H1 (cell line): ENCODE data around the gene ARID1B. TPM values are rescaled to one million over a fixed set of nuclear protein-coding genes. Genes with fewer than 3 reads are reported as not detected.
A peak's percentile ranks its signal among the peaks of the same experiment; 100 is the strongest.

Experiments used
- CTCF ChIA-PET: fragments of 300-600 bp; sonication (Branson Sonifier 250); formaldehyde crosslinking; loops from one replicate; lab custom pipeline; 2021; ENCODE audit not compliant: partially characterized antibody; lab: Charles Lee
- POLR2A ChIA-PET: fragments of 300-600 bp; sonication (Branson Sonifier 250); formaldehyde crosslinking; loops from one replicate; lab custom pipeline; 2021; ENCODE audit warnings: inconsistent platforms; ENCODE audit not compliant: partially characterized antibody; lab: Charles Lee
- DNase-seq, 2 experiments: peaks; one replicate each; pipeline versions ENCODE4 v3.0.0 to v3.0.0-alpha.2; 2010 to 2022; ENCODE audit warnings: low spot score in 2 of 2, low read depth in 1 of 2, mixed read lengths in 1 of 2
- FAIRE-seq: peaks from 2 replicates; lab custom pipeline; 2011; peaks lifted over from hg19 to GRCh38; lab: Jason Lieb, UNC
- H2AFZ ChIP-seq: 2 replicates; pipeline ENCODE4 v1.8.1; 2012; ENCODE audit warnings: low read length, inconsistent platforms
- H2AK5ac ChIP-seq: 2 replicates; pipeline ENCODE4 v1.6.1; 2013; ENCODE audit warnings: low read depth, low read length
- H2BK120ac ChIP-seq: replicated peaks from 2 replicates; pipeline ENCODE3; 2013; ENCODE audit warnings: low read depth, low read length, inconsistent platforms
- H2BK12ac ChIP-seq: 2 replicates; pipeline ENCODE4 v1.6.1; 2013; ENCODE audit warnings: low read depth, low read length
- H2BK15ac ChIP-seq: 2 replicates; pipeline ENCODE4 v1.6.1; 2013; ENCODE audit warnings: low read length
- H2BK20ac ChIP-seq: 2 replicates; pipeline ENCODE4 v1.6.1; 2013; ENCODE audit warnings: low read length
- H2BK5ac ChIP-seq: 2 replicates; pipeline ENCODE4 v1.6.1; 2013; ENCODE audit warnings: low read depth, low read length
- H3K14ac ChIP-seq: 2 replicates; pipeline ENCODE4 v1.6.1; 2013; ENCODE audit warnings: inconsistent platforms; ENCODE audit not compliant: insufficient read length
- H3K18ac ChIP-seq: 2 replicates; pipeline ENCODE4 v1.6.1; 2013; ENCODE audit warnings: low read length; ENCODE audit errors: extremely low read depth
- H3K23ac ChIP-seq: 2 replicates; pipeline ENCODE4 v1.6.1; 2013; ENCODE audit warnings: inconsistent platforms; ENCODE audit not compliant: insufficient read length
- H3K23me2 ChIP-seq: 2 replicates; pipeline ENCODE4 v1.6.1; 2013; ENCODE audit warnings: low read depth, low read length
- H3K27ac ChIP-seq: 2 replicates; pipeline ENCODE4 v1.6.1; 2011; ENCODE audit warnings: low read depth, low read length, inconsistent platforms
- H3K27me3 ChIP-seq, 4 experiments: replicated peaks in 1 of 4; 1 replicate in 1 of 4; 2 replicates in 3 of 4; pipeline versions ENCODE4 v1.6.1 to v1.8.1; 2011 to 2013; ENCODE audit warnings: low read length in 3 of 4, mild to moderate bottlenecking in 3 of 4, inconsistent platforms in 2 of 4, mixed read lengths in 2 of 4, moderate library complexity in 1 of 4; ENCODE audit not compliant: control insufficient read depth in 3 of 4, insufficient read depth in 3 of 4; ENCODE audit errors: extremely low read depth in 1 of 4
- H3K36me3 ChIP-seq, 4 experiments: 2 replicates each; pipeline versions ENCODE4 v1.6.1 to v1.8.1; 2011 to 2013; ENCODE audit warnings: mild to moderate bottlenecking in 4 of 4, low read length in 3 of 4, moderate library complexity in 2 of 4, control low read depth in 1 of 4, inconsistent platforms in 1 of 4; ENCODE audit not compliant: insufficient read depth in 4 of 4, control insufficient read depth in 2 of 4
- H3K4ac ChIP-seq: replicated peaks from 2 replicates; pipeline ENCODE3; 2013; ENCODE audit warnings: low read length, low read depth, mixed read lengths, inconsistent platforms; ENCODE audit not compliant: insufficient read length
- H3K4me1 ChIP-seq, 4 experiments: replicated peaks in 1 of 4; 1 replicate in 1 of 4; 2 replicates in 3 of 4; pipeline versions ENCODE4 v1.6.1 to v1.8.1; 2011 to 2013; ENCODE audit warnings: low read length in 3 of 4, inconsistent platforms in 2 of 4, mixed read lengths in 1 of 4; ENCODE audit not compliant: insufficient read depth in 4 of 4, control insufficient read depth in 3 of 4
- H3K4me2 ChIP-seq, 2 experiments: 2 replicates each; pipeline versions ENCODE4 v1.6.1 to v1.8.1; 2011 to 2013; ENCODE audit warnings: low read depth in 2 of 2, low read length in 2 of 2, control low read depth in 1 of 2, inconsistent platforms in 1 of 2, mild to moderate bottlenecking in 1 of 2; ENCODE audit not compliant: insufficient read depth in 1 of 2
- H3K4me3 ChIP-seq, 4 experiments: fragments of 200-600, 300-600 bp in 1 of 4; sonication (generic), shearing (Covaris generic), sonication (Bioruptor Twin) in 1 of 4; 2 replicates each; pipeline versions ENCODE4 v1.5.1 to v1.8.1; 2011 to 2016; ENCODE audit warnings: low read length in 4 of 4, low read depth in 3 of 4, control low read depth in 2 of 4, inconsistent platforms in 2 of 4, mild to moderate bottlenecking in 2 of 4, mixed read lengths in 1 of 4, moderate library complexity in 1 of 4; ENCODE audit not compliant: insufficient read depth in 2 of 4; ENCODE audit errors: extremely low read depth in 1 of 4
- H3K56ac ChIP-seq: replicated peaks from 2 replicates; pipeline ENCODE3; 2013; ENCODE audit warnings: low read depth, mild to moderate bottlenecking, mixed read lengths, low read length, inconsistent platforms; ENCODE audit not compliant: insufficient read length
- H3K79me1 ChIP-seq: 2 replicates; pipeline ENCODE4 v1.6.1; 2013; ENCODE audit warnings: low read depth, low read length, control low read depth
- H3K79me2 ChIP-seq, 2 experiments: 2 replicates each; pipeline versions ENCODE4 v1.6.1 to v1.8.1; 2012 to 2013; ENCODE audit warnings: low read length in 2 of 2, mild to moderate bottlenecking in 2 of 2, inconsistent platforms in 1 of 2; ENCODE audit not compliant: insufficient read depth in 2 of 2, control insufficient read depth in 1 of 2
- H3K9ac ChIP-seq, 4 experiments: replicated peaks in 1 of 4; 1 replicate in 1 of 4; 2 replicates in 3 of 4; pipeline versions ENCODE4 v1.6.1 to v1.8.1; 2011 to 2013; ENCODE audit warnings: low read depth in 3 of 4, low read length in 3 of 4, control low read depth in 2 of 4, mild to moderate bottlenecking in 2 of 4, moderate library complexity in 2 of 4, inconsistent platforms in 1 of 4; ENCODE audit errors: extremely low read depth in 1 of 4
- H3K9me3 ChIP-seq, 2 experiments: 2 replicates each; pipeline versions ENCODE4 v1.6.1 to v1.8.1; 2012 to 2013; ENCODE audit warnings: mild to moderate bottlenecking in 2 of 2, moderate library complexity in 2 of 2, control low read depth in 1 of 2, inconsistent platforms in 1 of 2, low read depth in 1 of 2, low read length in 1 of 2, mixed read lengths in 1 of 2; ENCODE audit not compliant: insufficient read depth in 2 of 2
- H4K20me1 ChIP-seq, 2 experiments: replicated peaks in 1 of 2; 2 replicates each; pipeline versions ENCODE3 to v1.8.1; 2011 to 2013; ENCODE audit warnings: inconsistent platforms in 2 of 2, low read length in 2 of 2, mild to moderate bottlenecking in 1 of 2; ENCODE audit not compliant: insufficient read depth in 2 of 2, control insufficient read depth in 1 of 2
- H4K5ac ChIP-seq: 2 replicates; pipeline ENCODE4 v1.6.1; 2013; ENCODE audit warnings: low read length, low read depth, mixed read lengths, inconsistent platforms; ENCODE audit not compliant: insufficient read length
- H4K8ac ChIP-seq: 2 replicates; pipeline ENCODE4 v1.8.0; 2013; ENCODE audit warnings: mild to moderate bottlenecking, moderate library complexity, low read length, inconsistent platforms; ENCODE audit not compliant: insufficient read depth; ENCODE audit errors: extremely low read depth
- H4K91ac ChIP-seq: replicated peaks from 2 replicates; pipeline ENCODE3; 2013; ENCODE audit warnings: low read length, mixed read lengths, inconsistent platforms; ENCODE audit not compliant: insufficient read length
- WGBS, 2 experiments: shearing (Covaris generic) in 1 of 2; methylation state at CpG; one replicate each; pipeline versions ENCODE4 v1.1.6 to v1.1.7; 2013 to 2015; ENCODE audit warnings: low lambda C conversion rate in 2 of 2, mixed read lengths in 2 of 2, inconsistent platforms in 1 of 2, low coverage in 1 of 2, missing lambda C conversion rate in 1 of 2; ENCODE audit not compliant: insufficient replicate concordance in 2 of 2, insufficient coverage in 1 of 2, insufficient read length in 1 of 2; ENCODE audit errors: extremely low coverage in 1 of 2, missing lambda C conversion rate in 1 of 2; 5-methylcytosine and 5-hydroxymethylcytosine counted together
- polyA plus RNA-seq, 7 experiments: library from polyadenylated mRNA; depleted of rRNA in 3 of 7; stranded (reverse) in 5 of 7; unstranded in 2 of 7; fragments of >200 nt in 5 of 7; fragments of 200-250 nt in 2 of 7; gene quantifications; 1 replicate in 5 of 7; 2 replicates in 1 of 7; 4 replicates in 1 of 7; pipeline versions ENCODE4 v1.2.1 to v1.2.3, GENCODE V29; 2011 to 2013; ENCODE audit warnings: missing spikeins in 2 of 7, mixed read lengths in 2 of 7
- total RNA-seq: library from RNA; stranded (reverse); fragmentation: NEBNext Ultra II Directional; extraction: Animal tissue kit (Norgen Biotek cat#: 25700); gene quantifications from 2 replicates; pipeline ENCODE4 v1.2.1, GENCODE V29; 2021

Gene ARID1B
- total and polyA plus RNA-seq, 2 of the 8 experiments (the other 6 are each of a cell fraction or from before 2014, with no cell fraction given): 24.3 to 70.3 TPM

- FAIRE-seq: no peak
- POLR2A ChIA-PET: interaction anchor here (0.5 to 0.9 kb wide), 2 partner anchors 10 to 42 kb away, joined by 4 read pairs; no protein-coding TSS in a partner anchor
- Histone ChIP-seq H2AFZ (no peak overlapping the region), H3K4me3 (peak overlapping the region in 3 of 4 experiments; percentile 11 to 95 (median 13); a peak in 4 of 8 replicates), H2AK5ac (no peak overlapping the region), H3K79me2 (peaks cover 21 to 78% of the 10 kb centered on the region in 2 experiments), H2BK120ac (no peak overlapping the region), H4K8ac (no peak overlapping the region), H3K79me1 (peaks cover 3% of the 10 kb centered on the region), H3K4ac (no peak overlapping the region), H2BK5ac (no peak overlapping the region), H3K18ac (no peak overlapping the region), H4K20me1 (peaks cover 3 to 9% of the 10 kb centered on the region in 2 experiments), H3K4me1 (peaks cover 0 to 10% (median 6%) of the 10 kb centered on the region in 4 experiments; a peak in 3 of 7 replicates), H3K36me3 (peaks cover 0 to 11% (median 0%) of the 10 kb centered on the region in 4 experiments; a peak in 1 of 8 replicates), H3K14ac (no peak overlapping the region), H3K56ac (no peak overlapping the region), H3K9ac (no peak overlapping the region), H4K5ac (no peak overlapping the region), H3K9me3 (no peaks in the 10 kb centered on the region), H2BK12ac (no peak overlapping the region), H3K4me2 (peak overlapping the region; percentile 87 to 89), H2BK15ac (no peak overlapping the region), H2BK20ac (no peak overlapping the region), H3K23me2 (peaks cover 3% of the 10 kb centered on the region; the same call in 1 of the 2 replicates), H4K91ac (no peak overlapping the region), H3K27me3 (no peaks in the 10 kb centered on the region), H3K27ac (no peak overlapping the region), H3K23ac (no peak overlapping the region)
- no peak for DNase-seq
- CTCF ChIA-PET: no interaction called here
- 58% methylated on average over 8 of the region's 8 CpGs; no CpG with 5 or more reads in 1 of the 2 experiments for WGBS, 2 experiments
Observed at GRCh38 chr6:156781861-156782631, 4.9 kb downstream of the ARID1B start.
